Measurements from ENCODE around the gene TAOK1. TPM values are rescaled to one million over a fixed set of nuclear protein-coding genes. Genes with fewer than 3 reads are reported as not detected.
A peak's percentile ranks its signal among the peaks of the same experiment; 100 is the strongest.
"Not testable (repeated sequence)": the region's sequence is repeated elsewhere in the genome, so short reads cannot be mapped to it uniquely, and the experiment has no call there.

TAOK1 gene
- total RNA-seq, 1 donor from 2014 or later: 101 TPM

DNA sequence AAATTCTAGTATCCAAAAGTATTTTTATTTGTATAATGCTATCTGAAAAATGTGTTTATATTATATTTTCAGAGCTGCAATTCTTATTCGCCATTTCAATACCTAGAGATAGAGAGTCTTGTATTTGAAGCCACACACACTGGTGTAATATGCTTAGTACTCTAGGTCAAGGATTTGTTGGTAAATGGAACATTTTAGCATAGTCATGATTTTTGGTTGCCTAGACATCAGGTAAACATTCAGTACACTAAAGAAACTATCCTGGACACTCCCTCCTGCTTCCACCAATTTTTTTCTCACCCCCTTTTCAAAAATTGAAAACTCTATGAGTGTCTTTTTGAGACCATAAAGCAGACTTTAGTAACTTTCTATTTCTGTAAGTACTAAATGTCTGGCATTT, 155.9 kb downstream of the TAOK1 start:
- peak; percentile 64 for DNase-seq (ENCODE audit: low read depth)

DNA sequence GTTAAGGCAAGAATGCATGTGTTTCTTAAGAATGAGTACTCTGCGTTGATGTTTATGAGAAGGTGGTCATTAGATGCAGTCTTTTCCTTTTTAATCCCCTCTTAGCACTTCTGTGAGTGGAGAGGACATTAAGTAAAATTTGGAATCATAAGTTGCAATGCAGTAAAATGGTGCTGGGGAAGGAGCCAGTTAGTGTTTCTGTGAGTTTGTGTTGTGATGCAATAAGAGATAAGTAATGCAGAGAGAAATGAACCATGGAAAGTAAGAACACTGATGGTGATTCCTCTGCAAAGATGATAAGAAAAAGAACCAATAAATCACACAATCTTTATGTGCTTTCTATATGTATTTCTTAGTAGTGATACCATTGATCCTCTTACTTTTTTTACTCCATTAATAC, 156.7 kb downstream of the TAOK1 start:
- no peak for DNase-seq (ENCODE audit: low read depth)

DNA sequence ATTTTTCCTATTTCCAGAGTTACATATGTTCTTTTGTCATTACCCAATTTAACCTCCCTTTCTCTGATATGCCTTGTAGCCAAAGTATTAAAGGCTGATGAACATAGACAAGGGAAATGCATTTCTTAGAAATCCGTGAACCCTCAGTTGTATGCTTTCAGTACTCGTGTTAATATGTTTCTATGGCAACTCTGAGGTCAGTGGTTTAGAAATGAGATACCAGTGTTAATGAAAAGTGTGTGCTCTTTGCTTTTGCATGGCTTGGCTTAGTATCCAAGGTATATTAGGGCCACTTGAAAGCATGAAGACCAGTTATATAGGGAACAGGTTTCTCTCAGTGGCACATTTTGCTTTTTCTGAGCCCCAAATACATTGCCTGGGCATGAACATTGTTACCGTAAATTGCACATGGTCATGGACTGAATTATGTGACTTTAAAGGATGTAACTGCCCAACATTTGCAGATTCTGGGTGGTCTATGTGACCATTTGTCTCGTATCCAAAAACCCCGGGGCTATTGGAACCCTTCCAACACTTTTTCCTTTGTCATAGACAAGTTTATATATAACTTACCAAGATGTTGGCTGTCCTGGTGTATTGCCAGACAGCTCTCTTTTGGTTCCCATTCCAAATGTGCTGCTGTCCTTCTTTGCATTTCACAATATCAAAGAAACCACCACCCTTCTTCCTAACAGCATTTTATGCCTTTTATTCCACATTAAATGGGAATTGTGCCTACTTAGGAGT, 159.2 kb downstream of the TAOK1 start:
- DNase-seq (ENCODE audit: low read depth): peak; percentile 73

DNA sequence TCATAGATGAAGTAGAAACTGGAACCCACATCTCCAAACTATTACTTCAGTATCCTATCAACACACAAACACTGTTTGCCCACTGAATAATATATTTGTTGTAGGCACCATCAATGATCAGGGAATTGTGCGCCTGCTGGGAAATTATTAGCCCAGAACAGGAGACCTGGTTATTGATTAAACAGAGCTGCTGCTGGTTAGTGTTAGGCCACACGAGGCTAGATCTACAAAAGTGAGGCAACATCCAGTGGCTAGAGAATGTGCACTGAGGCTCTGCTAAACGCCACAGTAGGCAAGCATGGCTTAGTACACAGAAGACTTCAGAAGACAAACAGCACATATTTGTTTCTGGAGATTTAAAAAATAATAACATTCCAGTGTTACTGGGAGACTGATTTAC, 165.7 kb downstream of the TAOK1 start:
- peak; percentile 97 for DNase-seq (ENCODE audit: low read depth)

DNA sequence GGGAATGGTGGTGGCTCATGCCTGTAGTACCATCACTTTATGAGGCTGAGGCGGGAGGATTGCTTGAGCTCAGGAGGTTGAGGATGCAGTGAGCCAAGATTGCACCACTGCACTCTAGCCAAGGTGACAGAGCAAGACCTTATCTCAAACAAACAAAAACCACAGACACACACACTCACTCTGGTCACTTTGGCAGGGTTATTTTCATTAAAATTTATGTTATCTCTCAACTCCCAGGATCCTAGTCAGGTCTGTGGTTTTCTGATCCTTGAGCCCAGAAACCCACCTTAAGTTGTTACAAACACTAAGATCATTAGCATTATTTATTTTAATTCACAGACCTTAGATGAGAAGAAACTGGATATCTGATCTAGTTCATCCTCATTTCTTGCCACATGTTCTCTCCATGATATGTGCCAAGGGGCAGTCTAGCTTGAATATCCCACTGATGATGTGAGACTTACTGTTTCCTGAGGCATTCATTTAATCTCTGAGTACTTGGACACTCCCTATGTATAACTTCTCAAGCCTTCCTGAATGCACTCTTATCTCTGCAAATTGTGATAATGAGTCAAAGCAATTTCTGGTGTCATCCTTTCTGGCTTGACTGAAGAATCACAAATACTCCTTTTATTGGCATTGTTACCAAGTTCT, 167.0 kb downstream of the TAOK1 start:
- DNase-seq (ENCODE audit: low read depth): peak; percentile 44

DNA sequence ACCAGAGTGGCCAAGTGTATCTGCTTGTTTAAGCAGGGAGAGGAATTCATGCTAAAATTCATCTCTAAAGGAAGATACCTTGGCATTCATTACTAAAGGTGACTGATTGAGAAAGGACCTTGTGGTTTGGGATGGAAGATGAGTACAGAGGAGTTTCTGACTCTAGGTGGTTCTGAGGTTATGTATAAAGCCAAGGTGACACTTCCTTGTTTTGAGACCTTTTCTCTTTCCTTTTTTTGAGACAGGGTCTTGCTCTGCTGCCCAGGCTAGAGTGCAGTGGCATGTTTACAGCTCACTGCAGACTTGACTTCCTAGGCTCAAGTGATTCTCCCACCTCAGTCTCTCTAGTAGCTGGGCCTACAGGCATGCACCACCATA, 167.6 kb downstream of the TAOK1 start:
- DNase-seq (ENCODE audit: low read depth): no peak

DNA sequence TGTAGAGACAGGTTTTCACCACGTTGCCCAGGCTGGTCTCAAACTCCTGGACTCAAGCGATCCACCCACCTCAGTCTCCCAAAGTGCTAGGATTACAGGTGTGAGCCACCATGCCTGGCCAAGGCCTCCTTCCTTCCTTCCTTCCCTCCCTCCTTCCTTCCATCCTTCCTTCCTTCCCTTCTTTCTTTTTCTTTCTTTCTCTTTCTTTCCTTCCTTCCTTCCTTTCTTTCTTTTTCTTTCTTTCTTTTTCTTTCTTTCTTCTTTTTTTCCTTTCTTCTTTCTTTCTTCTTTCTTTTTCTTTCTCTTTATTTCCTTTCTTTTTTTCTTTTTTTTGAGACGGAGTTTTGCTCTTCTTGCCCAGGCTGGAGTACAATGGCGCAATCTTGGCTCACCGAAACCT, 168.0 kb downstream of the TAOK1 start:
- not testable (repeated sequence) for DNase-seq (ENCODE audit: low read depth)

DNA sequence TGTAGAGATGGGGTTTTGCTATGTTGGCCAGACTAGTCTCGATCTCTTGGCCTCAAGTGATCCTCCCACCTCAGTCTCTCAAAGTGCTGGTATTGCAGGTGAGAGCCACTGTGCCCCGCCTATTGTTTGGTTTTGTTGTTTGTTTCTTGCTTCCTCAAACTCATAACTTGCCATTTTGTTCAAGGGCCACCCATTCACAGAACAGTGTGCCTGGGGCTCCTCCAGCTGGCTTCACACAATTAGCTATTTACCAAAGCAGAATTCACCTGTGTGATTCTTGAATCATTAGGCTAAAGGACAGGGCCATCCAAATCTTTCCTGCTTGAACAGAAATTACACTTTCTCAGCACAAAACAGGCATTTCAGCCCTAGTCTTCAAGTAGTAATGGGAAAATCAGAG, 169.5 kb downstream of the TAOK1 start:
- no peak for DNase-seq (ENCODE audit: low read depth)

DNA sequence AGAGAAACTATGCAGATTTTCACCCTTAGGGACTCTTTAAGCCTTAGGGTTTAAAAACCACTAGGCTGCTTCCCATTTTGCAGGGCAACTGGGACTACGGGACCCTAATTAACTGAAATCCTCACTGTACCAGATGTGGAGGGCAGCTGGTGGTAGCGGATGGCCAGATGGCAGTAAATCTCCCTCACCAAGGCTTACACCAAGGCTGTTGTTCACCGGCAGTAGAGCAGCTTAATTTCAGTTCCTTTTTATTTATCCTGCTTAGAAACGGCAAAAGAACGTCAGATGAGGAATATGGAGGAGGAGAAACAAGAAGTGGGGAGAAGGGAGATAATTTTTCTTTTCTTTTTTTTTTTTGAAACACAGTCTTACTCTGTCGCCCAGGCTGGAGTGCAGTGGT, 170.2 kb downstream of the TAOK1 start:
- DNase-seq (ENCODE audit: low read depth): no peak

DNA sequence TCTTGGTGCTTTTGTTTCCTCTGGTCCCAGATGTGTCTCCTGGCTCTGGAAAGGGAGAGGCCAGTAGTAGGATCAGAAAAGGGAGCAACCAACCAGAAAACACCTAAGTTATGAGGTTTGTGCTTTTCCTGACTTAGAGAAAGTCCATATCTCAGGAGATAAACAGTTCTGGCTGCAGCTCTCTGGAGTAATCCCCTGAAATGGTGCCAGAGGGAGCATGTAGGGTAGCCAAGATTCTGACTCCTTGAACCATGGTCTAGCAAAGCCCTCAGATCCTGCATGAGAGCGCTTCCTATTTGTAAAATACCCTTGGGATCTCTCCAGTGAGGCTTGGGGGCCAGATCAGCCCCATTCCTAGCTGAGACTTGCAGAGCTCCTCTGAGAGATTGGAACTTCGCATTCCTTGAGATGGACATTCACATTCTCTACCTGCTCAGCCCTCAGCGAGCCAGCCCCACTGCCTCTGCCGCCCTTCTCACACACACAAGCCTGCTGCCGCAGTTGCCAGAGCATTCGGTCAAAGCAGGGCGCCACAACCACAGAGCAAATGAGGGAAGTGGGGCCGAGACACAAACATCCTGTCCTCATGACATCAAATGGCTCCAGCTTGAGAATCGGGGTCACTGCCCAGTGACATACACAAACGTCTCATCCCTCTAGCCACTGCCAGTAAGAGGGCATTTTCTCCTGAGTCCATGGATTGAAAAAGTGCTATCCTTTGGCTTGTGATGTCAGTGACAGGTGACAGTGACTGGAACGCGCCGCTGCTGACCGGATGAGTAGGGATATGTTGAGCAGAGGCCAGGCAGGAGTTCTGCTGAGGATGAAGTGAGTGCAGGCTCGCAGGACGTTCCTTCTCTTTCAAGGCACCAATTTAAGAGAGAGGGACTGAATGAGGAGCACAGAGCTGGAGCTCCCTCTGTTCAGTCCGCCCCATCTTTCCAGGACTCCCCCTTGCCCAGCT, 171.7 kb downstream of the TAOK1 start:
- DNase-seq (ENCODE audit: low read depth): no peak

DNA sequence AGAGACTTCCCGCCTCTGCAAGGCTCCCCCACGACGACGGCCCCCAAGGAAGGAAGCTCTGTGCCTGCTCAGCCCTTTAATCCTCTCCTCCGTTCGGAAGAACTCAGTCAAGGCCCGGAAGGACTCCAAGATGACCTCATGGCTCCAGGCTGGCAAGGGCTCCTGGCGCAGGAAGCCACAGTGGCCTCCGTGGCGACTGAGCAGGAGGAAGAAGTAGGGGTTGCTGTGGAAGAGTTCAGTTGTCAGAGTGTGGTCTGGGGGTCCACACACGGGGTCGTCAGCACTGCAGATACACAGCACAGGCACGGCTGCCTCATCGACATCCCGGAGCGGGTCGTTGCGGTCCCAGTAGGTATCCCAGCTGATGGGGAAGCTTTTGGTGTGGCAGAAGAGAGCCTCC, 172.5 kb downstream of the TAOK1 start:
- DNase-seq (ENCODE audit: low read depth): no peak

DNA sequence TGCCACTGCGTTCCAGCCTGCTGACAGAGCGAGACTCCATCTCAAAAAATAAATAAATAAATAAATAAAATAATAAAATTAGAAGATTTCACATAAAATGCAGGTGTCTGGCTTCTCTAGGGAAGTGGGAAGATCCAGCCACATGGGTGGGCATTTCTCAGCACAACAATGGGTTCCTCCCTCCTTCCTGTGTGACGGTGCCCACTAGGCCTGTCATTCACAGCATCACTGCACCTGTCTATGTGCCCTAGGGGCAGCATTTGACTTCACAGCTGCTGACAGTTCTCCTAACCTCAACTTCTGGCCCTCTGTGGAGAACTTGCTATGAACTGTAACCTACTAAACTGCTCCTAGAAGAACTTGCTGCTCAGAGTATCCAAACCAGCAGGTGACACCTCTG, 173.7 kb downstream of the TAOK1 start:
- no peak for DNase-seq (ENCODE audit: low read depth)

DNA sequence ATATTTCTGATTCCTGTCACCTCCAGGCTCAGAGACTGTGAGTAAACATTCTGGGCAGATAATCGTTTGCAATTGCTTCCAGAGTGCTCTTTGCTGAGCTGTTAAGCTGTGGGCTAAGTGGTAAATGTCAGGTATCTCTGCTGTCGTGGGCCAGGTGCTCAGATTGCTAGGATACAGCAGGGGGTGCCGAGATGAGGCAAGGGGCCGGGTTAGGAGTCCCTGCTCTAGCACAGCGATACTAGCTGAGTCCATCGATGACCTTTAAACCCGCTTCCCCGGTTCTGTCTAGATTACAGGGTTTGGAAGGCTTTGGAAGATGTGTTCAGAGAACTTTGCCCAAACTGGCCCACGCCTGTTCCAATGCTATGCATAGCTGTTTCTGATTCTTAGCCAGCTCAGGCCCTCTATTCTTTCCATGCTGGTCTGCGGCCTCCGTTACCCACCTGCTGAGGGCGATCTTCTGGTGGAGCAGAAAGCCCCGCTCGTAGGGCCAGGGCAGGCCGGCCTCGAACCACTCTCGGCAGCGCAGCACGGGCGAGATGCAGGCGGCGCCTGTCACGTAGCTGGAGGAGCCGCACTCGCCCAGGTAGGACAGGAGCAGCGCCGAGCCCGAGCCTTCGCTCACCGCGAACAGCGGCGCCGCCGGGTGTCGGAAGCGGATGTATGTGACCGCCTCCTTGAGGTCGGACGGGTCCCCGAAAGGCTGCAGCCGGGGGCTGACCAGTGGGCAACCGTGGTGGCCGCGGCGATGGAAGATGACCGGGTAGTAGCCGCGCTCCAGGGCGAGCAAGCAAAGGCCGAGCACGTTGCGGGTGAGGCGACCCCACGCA, 175.7 kb downstream of the TAOK1 start:
- DNase-seq (ENCODE audit: low read depth): no peak

DNA sequence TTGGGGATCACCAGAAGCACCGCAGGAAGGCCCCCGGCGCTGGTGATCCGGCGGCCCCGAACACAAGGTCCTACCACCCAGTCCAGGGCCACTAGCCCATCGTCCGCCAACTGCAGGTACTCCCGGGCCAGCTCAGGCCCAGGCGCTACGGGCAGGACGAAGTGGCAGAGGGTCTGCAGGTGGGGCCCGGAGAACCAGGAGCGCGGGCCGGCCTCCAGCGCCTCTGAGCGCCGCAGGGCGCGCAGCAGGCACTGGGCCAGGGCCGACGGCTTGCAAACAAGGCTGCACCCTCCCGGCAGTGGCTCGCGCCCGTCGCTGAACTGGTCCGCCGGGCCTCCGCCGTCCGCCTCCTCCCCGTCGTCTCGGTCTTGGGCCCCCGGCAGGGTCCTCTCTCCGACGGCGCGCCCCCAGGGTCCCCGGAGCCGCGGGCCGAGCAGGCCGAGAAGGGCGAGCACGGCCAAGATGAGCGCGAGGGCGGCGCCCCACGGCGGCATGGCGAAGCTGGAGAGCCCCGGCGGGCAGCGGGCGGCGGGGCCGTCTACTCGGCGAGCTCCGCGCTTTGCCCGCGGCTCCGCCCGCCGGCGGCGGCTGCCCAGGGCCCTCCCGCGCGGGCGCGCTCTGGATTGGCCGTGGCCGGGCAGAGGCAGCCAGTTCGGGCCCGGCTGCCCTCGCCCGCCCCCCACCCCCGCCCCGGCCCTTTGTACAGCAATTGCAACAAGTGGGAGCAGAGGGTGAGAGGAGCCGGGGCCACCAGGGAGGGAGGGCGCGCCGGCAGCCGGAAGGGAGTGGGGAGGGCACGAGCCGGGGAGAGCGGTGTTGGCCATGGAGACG, 176.5 kb downstream of the TAOK1 start, which contains the start of gene ABHD15:
Gene ABHD15, minus strand, starts transcription at position 565 of the 831 bp plus-strand sequence. Its CDS starts 71 bp downstream, at position 494.
- peak; percentile 43 for DNase-seq (ENCODE audit: low read depth)

DNA sequence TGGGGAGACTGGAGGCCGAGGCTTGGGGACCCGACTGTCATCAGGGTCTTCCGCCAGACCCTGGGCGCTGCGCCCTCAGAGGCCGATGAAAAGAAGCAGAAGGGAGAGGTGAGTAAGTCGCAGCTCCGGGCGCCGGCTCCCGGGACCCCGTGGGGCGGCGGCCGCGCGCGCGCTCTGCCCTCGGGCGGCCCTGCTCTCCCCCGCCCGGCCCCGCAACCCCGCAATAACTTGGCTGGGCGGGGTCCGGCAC, 177.1 kb downstream of the TAOK1 start:
- DNase-seq (ENCODE audit: low read depth): no peak

DNA sequence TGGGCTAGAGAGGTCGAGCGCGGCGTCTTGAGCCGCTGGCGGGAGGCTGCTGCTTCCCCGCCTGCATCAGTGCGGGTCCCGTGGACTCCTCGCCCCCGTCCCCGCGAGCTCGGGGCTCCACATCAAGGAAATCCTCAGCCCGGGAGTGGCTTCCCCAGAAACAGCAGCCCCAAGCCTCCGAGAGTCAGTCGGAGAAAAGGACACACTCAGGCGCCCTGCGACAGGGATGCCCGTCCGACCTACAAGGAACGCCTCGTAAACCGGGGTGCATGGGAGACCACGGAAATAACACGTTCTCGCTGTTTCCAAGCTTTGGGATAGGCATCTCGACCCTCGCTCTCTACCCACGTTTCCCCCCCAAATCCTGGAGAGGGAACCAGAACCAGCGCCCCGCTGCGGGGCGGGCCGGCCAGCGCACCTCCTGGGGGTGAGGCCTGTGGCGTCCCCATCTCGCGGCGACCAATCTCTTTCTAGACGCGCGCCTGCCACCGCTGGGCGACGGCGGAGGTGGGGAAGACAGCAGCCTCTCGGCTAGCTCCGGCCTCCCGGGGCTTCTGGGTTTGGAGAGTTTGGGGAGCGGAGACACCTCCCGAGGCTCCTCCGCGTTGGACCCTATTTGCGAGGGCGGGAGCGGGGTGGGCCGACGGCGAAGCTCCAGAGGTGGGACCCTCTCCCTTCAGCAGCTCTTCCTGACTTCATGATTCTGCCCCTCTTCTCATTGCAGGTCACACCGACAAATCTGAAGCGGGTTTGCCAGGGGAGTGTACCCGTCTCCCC, 177.6 kb downstream of the TAOK1 start:
- DNase-seq (ENCODE audit: low read depth): no peak

DNA sequence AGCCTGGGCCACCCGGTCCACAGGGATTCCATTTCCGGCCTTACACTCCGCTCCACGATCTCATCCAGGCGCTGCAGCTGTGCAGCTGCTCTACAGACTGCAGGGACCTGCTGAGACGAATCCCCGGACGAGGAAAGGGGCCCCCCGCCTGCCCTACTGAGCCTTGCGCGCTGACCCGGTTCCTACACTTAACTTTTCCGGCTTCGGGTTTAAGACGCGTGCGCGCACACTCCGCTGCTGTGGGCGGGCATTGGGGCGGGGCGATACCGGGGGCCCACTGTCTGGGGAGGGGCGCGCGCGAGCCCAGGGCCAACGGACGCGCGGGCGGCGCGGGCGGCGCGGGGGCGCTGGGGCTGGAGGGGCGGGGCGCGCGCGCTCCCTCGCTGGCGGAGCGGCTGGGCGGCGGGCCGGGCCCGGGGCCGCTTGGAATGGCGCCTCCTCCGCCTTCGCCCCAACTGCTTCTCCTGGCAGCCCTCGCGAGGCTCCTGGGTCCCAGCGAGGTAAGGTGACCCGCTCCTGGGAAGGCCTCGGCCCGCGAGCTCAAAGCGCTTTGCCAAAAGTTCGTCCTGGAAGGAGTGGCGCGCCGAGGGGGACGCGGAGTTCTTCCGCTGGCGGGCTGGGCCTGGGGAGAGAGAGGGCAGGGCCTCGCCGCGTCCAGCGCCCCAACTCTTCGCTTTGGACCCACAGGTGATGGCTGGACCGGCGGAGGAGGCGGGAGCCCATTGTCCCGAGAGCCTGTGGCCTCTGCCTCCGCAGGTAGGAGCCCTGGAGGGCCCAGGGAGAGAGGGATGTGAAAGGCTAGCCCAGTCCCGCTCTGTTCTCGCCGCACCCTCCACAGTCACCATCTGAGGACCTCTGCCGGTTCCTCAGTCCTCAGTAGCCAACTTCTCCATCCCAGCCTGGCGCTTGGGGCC, 178.4 kb downstream of the TAOK1 start, which contains the start of gene TP53I13:
Gene TP53I13, plus strand, starts transcription at position 371 of the 914 bp plus-strand sequence. Its CDS starts 58 bp downstream, at position 429.
- DNase-seq (ENCODE audit: low read depth): no peak

DNA sequence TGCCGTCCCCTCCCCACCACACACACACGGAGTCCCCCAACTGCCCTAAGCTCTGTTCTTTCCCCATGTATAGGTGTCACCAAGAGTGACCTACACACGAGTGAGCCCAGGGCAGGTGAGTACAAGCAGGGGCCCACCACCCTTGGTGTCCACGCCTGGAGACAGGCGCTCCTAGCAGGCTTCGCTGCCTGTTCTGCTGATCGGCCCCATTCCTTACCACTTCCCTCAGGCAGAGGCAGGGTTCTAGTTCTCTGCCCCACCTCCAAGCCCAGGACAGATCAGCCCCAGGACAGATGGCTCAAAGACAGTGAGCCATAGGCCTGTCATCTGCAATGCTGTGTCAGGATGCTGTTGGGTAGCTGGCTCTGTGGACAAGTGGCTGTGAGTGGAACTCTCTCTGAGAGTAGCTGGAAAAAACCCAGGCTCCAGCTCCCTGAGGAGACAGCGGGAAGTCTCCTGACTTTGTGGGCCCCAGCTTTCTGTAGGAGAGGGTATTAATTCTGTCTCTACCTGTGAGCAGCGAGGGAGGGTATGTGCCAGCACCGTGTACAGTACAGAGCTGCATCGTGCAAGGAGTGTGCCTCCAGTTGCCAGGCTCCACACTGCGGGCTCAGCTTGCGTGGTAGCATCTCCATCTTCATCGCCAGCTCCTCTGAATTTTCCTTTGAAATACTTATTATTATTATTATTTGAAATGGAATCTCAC, 179.2 kb downstream of the TAOK1 start:
- DNase-seq (ENCODE audit: low read depth): no peak

All from renal cortical epithelial cell (primary cell).